Progenitor cell of endocrine pancreas (in vitro differentiated cells): ENCODE measurements around the gene LPP. TPM values are rescaled to one million over a fixed set of nuclear protein-coding genes. Genes with fewer than 3 reads are reported as not detected.

ENCODE experiments used
- DNase-seq: peaks from one replicate; pipeline ENCODE4 v3.0.0; 2021; ENCODE audit warnings: low spot score; ENCODE audit not compliant: unreplicated experiment
- H3K27ac Mint-ChIP-seq: 2 replicates; pipeline ENCODE4 v1.8.0; 2021; ENCODE audit warnings: mild to moderate bottlenecking, moderate library complexity, mixed read lengths
- H3K27me3 Mint-ChIP-seq: 2 replicates; pipeline ENCODE4 v1.8.0; 2021; ENCODE audit warnings: mixed read lengths
- H3K36me3 Mint-ChIP-seq: 2 replicates; pipeline ENCODE4 v1.8.0; 2022; ENCODE audit warnings: mixed read lengths; ENCODE audit not compliant: insufficient read depth
- H3K4me1 Mint-ChIP-seq: 2 replicates; pipeline ENCODE4 v1.8.0; 2021; ENCODE audit warnings: low read depth, mixed read lengths
- H3K4me3 Mint-ChIP-seq: 2 replicates; pipeline ENCODE4 v1.8.0; 2021; ENCODE audit warnings: low read depth, mild to moderate bottlenecking, moderate library complexity, mixed read lengths
- H3K9me3 Mint-ChIP-seq: 2 replicates; pipeline ENCODE4 v1.8.0; 2021; ENCODE audit warnings: low read depth, mixed read lengths
- total RNA-seq: library from RNA; stranded (reverse); gene quantifications from 2 replicates; pipeline ENCODE4 v1.2.1, GENCODE V29; 2021
- TF ChIP-seq, protein P1 (sequence below): fragments of 200-600 bp; sonication (generic); IDR thresholded peaks from one replicate; pipeline ENCODE4 v1.5.0; 2021; ENCODE audit warnings: antibody characterized with exemption, mild to moderate bottlenecking; ENCODE audit not compliant: unreplicated experiment

The LPP gene
- total RNA-seq, 1 donor from 2014 or later, result 131 TPM

DNA sequence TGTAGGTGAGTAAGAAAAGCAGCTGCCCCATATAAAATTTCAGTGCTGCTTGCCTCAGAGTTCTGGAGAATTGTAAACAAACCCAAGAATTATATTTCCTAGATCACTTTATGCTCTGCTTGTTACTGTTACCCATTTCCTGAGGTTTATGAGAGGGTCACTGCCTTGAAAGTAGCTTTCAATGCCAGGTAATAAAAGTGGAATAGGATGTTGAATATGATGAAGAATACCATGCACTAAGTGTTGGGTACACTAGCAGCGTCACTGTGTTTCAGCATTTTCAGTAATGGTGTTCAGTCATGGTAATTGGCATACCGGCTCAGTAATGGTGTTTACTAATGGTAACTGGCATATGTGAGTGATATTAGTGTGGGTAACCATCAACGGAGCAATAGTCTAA lies 568.0 kb downstream of the LPP start:
- no peak for DNase-seq
- H3K4me3 Mint-ChIP-seq, result no peak overlapping the region
- no peaks in the 10 kb centered on the region for H3K9me3 Mint-ChIP-seq
- H3K4me1 Mint-ChIP-seq, result peaks cover 9% of the 10 kb centered on the region
- TF ChIP-seq, protein P1, sequence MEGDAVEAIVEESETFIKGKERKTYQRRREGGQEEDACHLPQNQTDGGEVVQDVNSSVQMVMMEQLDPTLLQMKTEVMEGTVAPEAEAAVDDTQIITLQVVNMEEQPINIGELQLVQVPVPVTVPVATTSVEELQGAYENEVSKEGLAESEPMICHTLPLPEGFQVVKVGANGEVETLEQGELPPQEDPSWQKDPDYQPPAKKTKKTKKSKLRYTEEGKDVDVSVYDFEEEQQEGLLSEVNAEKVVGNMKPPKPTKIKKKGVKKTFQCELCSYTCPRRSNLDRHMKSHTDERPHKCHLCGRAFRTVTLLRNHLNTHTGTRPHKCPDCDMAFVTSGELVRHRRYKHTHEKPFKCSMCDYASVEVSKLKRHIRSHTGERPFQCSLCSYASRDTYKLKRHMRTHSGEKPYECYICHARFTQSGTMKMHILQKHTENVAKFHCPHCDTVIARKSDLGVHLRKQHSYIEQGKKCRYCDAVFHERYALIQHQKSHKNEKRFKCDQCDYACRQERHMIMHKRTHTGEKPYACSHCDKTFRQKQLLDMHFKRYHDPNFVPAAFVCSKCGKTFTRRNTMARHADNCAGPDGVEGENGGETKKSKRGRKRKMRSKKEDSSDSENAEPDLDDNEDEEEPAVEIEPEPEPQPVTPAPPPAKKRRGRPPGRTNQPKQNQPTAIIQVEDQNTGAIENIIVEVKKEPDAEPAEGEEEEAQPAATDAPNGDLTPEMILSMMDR, result no peak
- H3K27ac Mint-ChIP-seq, result no peak overlapping the region
- no peaks in the 10 kb centered on the region for H3K36me3 Mint-ChIP-seq
- no peaks in the 10 kb centered on the region for H3K27me3 Mint-ChIP-seq

DNA sequence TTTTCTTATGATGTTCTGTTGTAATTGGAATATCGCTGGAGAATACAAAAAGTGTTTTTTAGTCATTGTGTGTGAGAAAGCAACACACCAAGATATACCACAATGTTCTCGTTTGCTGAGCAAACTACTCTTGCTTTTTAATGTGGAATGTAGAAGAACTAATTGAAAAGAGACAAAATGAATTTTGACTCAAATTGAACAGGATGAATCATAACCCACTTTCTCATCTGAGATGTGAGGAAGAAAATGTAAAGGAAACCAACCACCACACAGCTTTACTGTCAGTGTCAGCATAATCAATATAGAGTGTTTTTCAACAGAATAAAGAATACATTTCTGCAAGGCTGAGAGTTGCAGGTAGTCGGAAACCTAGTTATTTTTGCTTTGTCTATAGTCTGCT lies 569.0 kb downstream of the LPP start:
- H3K4me3 Mint-ChIP-seq, result no peak overlapping the region
- TF ChIP-seq, protein P1, result no peak
- no peaks in the 10 kb centered on the region for H3K27me3 Mint-ChIP-seq
- no peaks in the 10 kb centered on the region for H3K36me3 Mint-ChIP-seq
- H3K27ac Mint-ChIP-seq, result no peak overlapping the region
- peaks cover 9% of the 10 kb centered on the region for H3K4me1 Mint-ChIP-seq
- DNase-seq, result no peak
- H3K9me3 Mint-ChIP-seq, result no peaks in the 10 kb centered on the region

DNA sequence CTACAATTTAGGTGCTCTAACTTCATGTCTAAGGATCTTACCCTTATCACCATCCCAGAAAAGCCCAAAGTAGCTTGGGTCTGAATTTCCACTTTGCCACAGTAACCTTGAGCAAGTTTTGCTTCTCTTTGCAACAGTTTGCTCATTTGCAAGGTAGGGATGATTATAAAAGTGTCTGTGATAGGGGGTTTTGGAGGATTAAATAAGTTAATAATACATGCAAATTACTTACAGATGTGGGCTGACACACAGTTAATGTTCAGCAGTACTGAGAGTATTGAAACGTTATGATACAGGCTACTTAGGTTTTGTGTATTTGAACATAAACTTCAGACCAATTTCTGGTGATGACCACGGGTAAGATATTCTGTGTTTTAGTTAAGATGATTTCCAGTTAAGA lies 573.1 kb downstream of the LPP start:
- H3K27me3 Mint-ChIP-seq, result no peaks in the 10 kb centered on the region
- TF ChIP-seq, protein P1, result no peak
- no peak overlapping the region for H3K4me3 Mint-ChIP-seq
- no peak for DNase-seq
- H3K4me1 Mint-ChIP-seq, result peaks cover 3% of the 10 kb centered on the region
- H3K36me3 Mint-ChIP-seq, result peaks cover 7% of the 10 kb centered on the region
- H3K9me3 Mint-ChIP-seq, result no peaks in the 10 kb centered on the region
- no peak overlapping the region for H3K27ac Mint-ChIP-seq

DNA sequence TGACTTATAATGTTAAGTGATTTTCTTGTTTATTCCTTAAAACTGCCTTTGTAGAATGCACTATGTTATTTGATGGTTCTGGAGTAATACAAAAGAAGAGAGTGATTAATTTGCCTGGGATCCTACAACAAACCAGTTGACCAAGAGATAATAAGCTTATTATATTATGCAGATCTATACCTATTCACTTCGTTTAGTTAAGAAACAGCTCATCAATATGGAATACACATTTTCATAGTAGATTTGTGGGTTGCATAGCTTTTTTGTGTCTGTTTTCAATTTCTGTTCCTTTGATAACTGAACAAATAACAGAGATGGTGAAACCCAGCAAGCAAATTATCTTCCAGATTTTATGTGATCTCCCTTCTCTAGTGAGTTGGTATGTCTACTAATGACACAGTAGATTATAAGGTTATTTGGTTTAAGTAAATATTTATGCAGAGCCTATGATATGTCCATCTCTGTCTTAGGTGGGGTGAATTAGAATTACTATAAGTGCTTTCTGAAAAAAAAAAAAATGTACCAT lies 574.5 kb downstream of the LPP start:
- DNase-seq, result no peak
- TF ChIP-seq, protein P1, result no peak
- H3K4me3 Mint-ChIP-seq, result no peak overlapping the region
- H3K27me3 Mint-ChIP-seq, result no peaks in the 10 kb centered on the region
- no peaks in the 10 kb centered on the region for H3K9me3 Mint-ChIP-seq
- no peaks in the 10 kb centered on the region for H3K4me1 Mint-ChIP-seq
- H3K27ac Mint-ChIP-seq, result no peak overlapping the region
- H3K36me3 Mint-ChIP-seq, result peaks cover 7% of the 10 kb centered on the region

DNA sequence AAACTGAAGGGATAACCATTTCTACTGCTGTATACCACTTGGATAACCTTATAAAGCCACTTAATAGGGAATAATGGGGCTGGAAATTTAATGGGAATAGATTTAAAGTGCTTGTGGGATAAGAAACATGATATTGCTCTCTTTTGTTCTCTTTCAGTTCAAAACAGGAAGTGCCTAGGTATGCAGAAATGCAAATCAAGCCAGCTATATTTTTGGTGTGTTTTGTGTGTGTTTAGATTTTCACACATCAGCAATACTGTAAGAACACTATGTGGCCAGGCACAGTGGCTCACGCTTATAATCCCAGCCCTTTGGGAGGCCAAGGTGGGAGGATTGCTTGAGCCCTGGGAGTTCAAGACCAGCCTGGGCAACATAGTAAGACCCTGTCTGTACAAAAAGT lies 575.5 kb downstream of the LPP start:
- no peaks in the 10 kb centered on the region for H3K27me3 Mint-ChIP-seq
- H3K4me1 Mint-ChIP-seq, result no peaks in the 10 kb centered on the region
- no peak overlapping the region for H3K27ac Mint-ChIP-seq
- no peaks in the 10 kb centered on the region for H3K9me3 Mint-ChIP-seq
- TF ChIP-seq, protein P1, result no peak
- peaks cover 7% of the 10 kb centered on the region for H3K36me3 Mint-ChIP-seq
- H3K4me3 Mint-ChIP-seq, result no peak overlapping the region
- no peak for DNase-seq
